MM.1S (cell line): ENCODE measurements around the gene SH3PXD2A.

Experiments
- DNase-seq: peaks from one replicate; pipeline ENCODE4 v3.0.0-alpha.2; 2015
- H2AFZ ChIP-seq: fragments of 300-600 bp; sonication (generic); 2 replicates; pipeline ENCODE4 v1.6.0; 2016; ENCODE audit warnings: antibody characterized with exemption, low read length
- H3F3A ChIP-seq: fragments of 300-600 bp; sonication (generic); 2 replicates; pipeline ENCODE4 v1.6.1; 2016; ENCODE audit warnings: mild to moderate bottlenecking, antibody characterized with exemption, low read length, moderate library complexity, mixed read lengths; ENCODE audit not compliant: insufficient read depth
- H3K27ac ChIP-seq: fragments of 300-600 bp; sonication (generic); 2 replicates; pipeline ENCODE4 v1.5.1; 2016; ENCODE audit warnings: mild to moderate bottlenecking, low read length
- H3K27me3 ChIP-seq: fragments of 300-600 bp; sonication (generic); replicated peaks from 2 replicates; pipeline ENCODE4 v1.6.0; 2016; ENCODE audit warnings: low read length; ENCODE audit not compliant: insufficient read depth
- H3K36me3 ChIP-seq: fragments of 300-600 bp; sonication (generic); replicated peaks from 2 replicates; pipeline ENCODE4 v1.6.1; 2016; ENCODE audit warnings: mild to moderate bottlenecking, low read length, mixed read lengths; ENCODE audit not compliant: insufficient read depth
- H3K4me1 ChIP-seq: fragments of 300-600 bp; sonication (generic); 2 replicates; pipeline ENCODE4 v1.6.1; 2016; ENCODE audit warnings: low read length, mixed read lengths
- H3K4me2 ChIP-seq: fragments of 300-600 bp; sonication (generic); 2 replicates; pipeline ENCODE4 v1.6.0; 2016; ENCODE audit warnings: low read depth, low read length
- H3K4me3 ChIP-seq: fragments of 300-600 bp; sonication (generic); 2 replicates; pipeline ENCODE4 v1.5.1; 2016; ENCODE audit warnings: low read length, mixed read lengths
- H3K79me2 ChIP-seq: fragments of 300-600 bp; sonication (generic); 2 replicates; pipeline ENCODE4 v1.6.1; 2016; ENCODE audit warnings: mixed run types, low read length, mixed read lengths
- H3K9ac ChIP-seq: fragments of 300-600 bp; sonication (generic); 2 replicates; pipeline ENCODE4 v1.6.1; 2016; ENCODE audit warnings: low read length, mixed read lengths
- H3K9me2 ChIP-seq: fragments of 300-600 bp; sonication (generic); replicated peaks from 2 replicates; pipeline ENCODE4 v1.6.1; 2016; ENCODE audit warnings: mild to moderate bottlenecking, low read length, mixed read lengths; ENCODE audit not compliant: insufficient read depth
- H3K9me3 ChIP-seq: fragments of 300-600 bp; sonication (generic); replicated peaks from 2 replicates; pipeline ENCODE4 v1.6.1; 2016; ENCODE audit warnings: mild to moderate bottlenecking, low read length, mixed read lengths; ENCODE audit not compliant: insufficient read depth
- H4K20me1 ChIP-seq: fragments of 300-600 bp; sonication (generic); 2 replicates; pipeline ENCODE4 v1.6.1; 2016; ENCODE audit warnings: mild to moderate bottlenecking, low read length, moderate library complexity, mixed read lengths; ENCODE audit not compliant: insufficient read depth
- EZH2 ChIP-seq: fragments of 300-600 bp; sonication (generic); optimal IDR thresholded peaks from 2 replicates; pipeline ENCODE3; 2017; ENCODE audit warnings: low read depth, mild to moderate bottlenecking, antibody characterized with exemption, low read length, mixed read lengths
- EZH2phosphoT487 ChIP-seq: fragments of 300-600 bp; sonication (generic); IDR thresholded peaks from 2 replicates; pipeline ENCODE4 v1.6.1; 2018; ENCODE audit warnings: antibody characterized with exemption, low read length
- TF ChIP-seq, protein P1 (sequence below): fragments of 300-600 bp; sonication (generic); IDR thresholded peaks from 2 replicates; pipeline ENCODE4 v1.5.1; 2016; ENCODE audit warnings: antibody characterized with exemption, low read length, mixed read lengths

The SH3PXD2A gene

DNA sequence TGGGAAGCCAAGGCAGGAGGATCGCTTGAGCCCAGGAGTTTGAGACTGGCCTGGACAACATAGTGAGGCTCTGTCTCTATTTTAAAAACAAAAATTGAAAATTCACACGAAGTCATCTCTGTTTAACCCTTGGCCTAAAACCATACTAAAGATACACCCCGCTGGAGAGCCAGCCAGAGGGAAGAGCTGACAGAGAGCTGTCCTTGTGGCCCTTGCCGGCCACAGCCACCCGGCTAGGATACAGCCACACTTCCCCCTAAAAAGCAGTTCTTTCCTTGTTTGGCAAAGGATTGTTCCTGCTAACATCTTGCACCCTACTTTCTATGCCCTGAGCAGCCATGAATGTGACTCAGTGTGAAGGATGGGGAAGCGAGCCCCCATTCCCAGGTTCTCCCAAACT is 49.6 kb downstream of the SH3PXD2A start:
- H3K9ac ChIP-seq: no peak overlapping the region
- no peaks in the 10 kb centered on the region for H3K79me2 ChIP-seq
- TF ChIP-seq EZH2phosphoT487: no peak
- TF ChIP-seq, protein P1, sequence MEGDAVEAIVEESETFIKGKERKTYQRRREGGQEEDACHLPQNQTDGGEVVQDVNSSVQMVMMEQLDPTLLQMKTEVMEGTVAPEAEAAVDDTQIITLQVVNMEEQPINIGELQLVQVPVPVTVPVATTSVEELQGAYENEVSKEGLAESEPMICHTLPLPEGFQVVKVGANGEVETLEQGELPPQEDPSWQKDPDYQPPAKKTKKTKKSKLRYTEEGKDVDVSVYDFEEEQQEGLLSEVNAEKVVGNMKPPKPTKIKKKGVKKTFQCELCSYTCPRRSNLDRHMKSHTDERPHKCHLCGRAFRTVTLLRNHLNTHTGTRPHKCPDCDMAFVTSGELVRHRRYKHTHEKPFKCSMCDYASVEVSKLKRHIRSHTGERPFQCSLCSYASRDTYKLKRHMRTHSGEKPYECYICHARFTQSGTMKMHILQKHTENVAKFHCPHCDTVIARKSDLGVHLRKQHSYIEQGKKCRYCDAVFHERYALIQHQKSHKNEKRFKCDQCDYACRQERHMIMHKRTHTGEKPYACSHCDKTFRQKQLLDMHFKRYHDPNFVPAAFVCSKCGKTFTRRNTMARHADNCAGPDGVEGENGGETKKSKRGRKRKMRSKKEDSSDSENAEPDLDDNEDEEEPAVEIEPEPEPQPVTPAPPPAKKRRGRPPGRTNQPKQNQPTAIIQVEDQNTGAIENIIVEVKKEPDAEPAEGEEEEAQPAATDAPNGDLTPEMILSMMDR: no peak
- TF ChIP-seq EZH2: no peak
- H3K4me2 ChIP-seq: no peak overlapping the region
- no peaks in the 10 kb centered on the region for H3K27me3 ChIP-seq
- H3K36me3 ChIP-seq: no peaks in the 10 kb centered on the region
- no peak for DNase-seq
- no peak overlapping the region for H2AFZ ChIP-seq
- no peak overlapping the region for H3K4me3 ChIP-seq
- no peak overlapping the region for H3K27ac ChIP-seq
- no peaks in the 10 kb centered on the region for H3K9me2 ChIP-seq
- H3K4me1 ChIP-seq: peaks cover 6% of the 10 kb centered on the region
- H4K20me1 ChIP-seq: no peaks in the 10 kb centered on the region
- H3F3A ChIP-seq: no peaks in the 10 kb centered on the region
- no peaks in the 10 kb centered on the region for H3K9me3 ChIP-seq

DNA sequence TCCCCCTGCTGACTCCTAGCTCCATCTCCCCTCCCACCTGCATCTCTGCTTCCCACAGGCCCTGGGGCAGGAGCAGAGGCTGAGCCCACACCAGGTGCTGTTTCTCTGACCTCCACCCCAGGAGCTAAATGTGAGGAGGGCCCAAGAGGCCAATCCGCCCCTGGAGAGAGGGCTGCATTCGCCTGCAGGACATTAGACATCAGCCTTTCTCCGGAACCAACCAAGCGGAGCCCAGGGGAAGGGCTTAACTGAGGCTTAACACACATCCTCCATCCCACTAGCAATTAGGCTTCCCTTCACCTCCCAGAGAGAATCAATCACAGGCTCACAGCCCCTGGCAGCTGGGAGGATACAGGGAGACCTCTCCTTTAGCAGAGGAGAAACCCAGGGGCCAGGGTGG is 50.5 kb downstream of the SH3PXD2A start:
- peaks cover 14% of the 10 kb centered on the region for H3K4me1 ChIP-seq
- H3K9me3 ChIP-seq: no peaks in the 10 kb centered on the region
- H3F3A ChIP-seq: peaks cover 7% of the 10 kb centered on the region; the same call in 1 of the 2 replicates

DNA sequence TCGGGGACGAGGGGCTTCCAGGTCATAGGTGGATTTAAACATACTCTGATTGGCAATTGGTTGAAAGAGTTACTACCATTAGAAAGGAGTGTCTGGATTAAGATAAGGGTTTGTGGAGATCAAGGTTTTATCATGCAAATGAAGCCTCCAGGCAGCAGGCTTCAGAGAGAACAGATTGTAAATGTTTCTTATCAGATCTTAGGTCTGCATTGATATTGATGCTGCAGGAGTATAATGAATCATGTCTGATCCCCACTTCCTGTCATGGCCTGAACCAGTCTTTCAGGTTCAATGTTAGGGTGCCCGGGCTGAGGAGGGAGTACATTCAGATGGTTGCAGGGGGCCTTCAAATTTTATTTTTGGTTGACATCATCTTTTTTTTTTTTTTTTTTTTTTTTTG is 51.4 kb downstream of the SH3PXD2A start:
- no peaks in the 10 kb centered on the region for H3K9me3 ChIP-seq
- no peak overlapping the region for H3K9ac ChIP-seq
- no peak for DNase-seq
- no peak overlapping the region for H3K4me3 ChIP-seq
- peaks cover 7% of the 10 kb centered on the region; the same call in 1 of the 2 replicates for H3F3A ChIP-seq
- TF ChIP-seq, protein P1: no peak
- TF ChIP-seq EZH2phosphoT487: no peak
- TF ChIP-seq EZH2: no peak
- H3K27me3 ChIP-seq: no peaks in the 10 kb centered on the region
- no peak overlapping the region for H2AFZ ChIP-seq
- no peaks in the 10 kb centered on the region for H4K20me1 ChIP-seq
- no peak overlapping the region for H3K4me2 ChIP-seq
- H3K79me2 ChIP-seq: no peaks in the 10 kb centered on the region
- no peaks in the 10 kb centered on the region for H3K36me3 ChIP-seq
- H3K9me2 ChIP-seq: no peaks in the 10 kb centered on the region
- H3K27ac ChIP-seq: no peak overlapping the region
- H3K4me1 ChIP-seq: peaks cover 19% of the 10 kb centered on the region

More for the DNA sequence above, 50.5 kb downstream of the SH3PXD2A start:
- Histone ChIP-seq H3K36me3 (no peaks in the 10 kb centered on the region), H2AFZ (no peak overlapping the region), H3K27me3 (no peaks in the 10 kb centered on the region), H3K9ac (no peak overlapping the region), H3K27ac (no peak overlapping the region), H3K4me2 (no peak overlapping the region), H3K79me2 (no peaks in the 10 kb centered on the region), H4K20me1 (no peaks in the 10 kb centered on the region), H3K9me2 (no peaks in the 10 kb centered on the region), H3K4me3 (no peak overlapping the region)
- TF ChIP-seq EZH2 (no peak), EZH2phosphoT487 (no peak)
- TF ChIP-seq, protein P1: no peak
- no peak for DNase-seq
